H1 (cell line): ENCODE measurements around the gene ACADM. TPM values are rescaled to one million over a fixed set of nuclear protein-coding genes. Genes with fewer than 3 reads are reported as not detected.

ENCODE experiments used
- CTCF ChIA-PET: fragments of 300-600 bp; sonication (Branson Sonifier 250); formaldehyde crosslinking; loops from one replicate; lab custom pipeline; 2021; ENCODE audit not compliant: partially characterized antibody; lab: Charles Lee
- POLR2A ChIA-PET: fragments of 300-600 bp; sonication (Branson Sonifier 250); formaldehyde crosslinking; loops from one replicate; lab custom pipeline; 2021; ENCODE audit warnings: inconsistent platforms; ENCODE audit not compliant: partially characterized antibody; lab: Charles Lee
- DNase-seq, 2 experiments: peaks; one replicate each; pipeline versions ENCODE4 v3.0.0 to v3.0.0-alpha.2; 2010 to 2022; ENCODE audit warnings: low spot score in 2 of 2, low read depth in 1 of 2, mixed read lengths in 1 of 2
- FAIRE-seq: peaks from 2 replicates; lab custom pipeline; 2011; peaks lifted over from hg19 to GRCh38; lab: Jason Lieb, UNC
- H2AFZ ChIP-seq: 2 replicates; pipeline ENCODE4 v1.8.1; 2012; ENCODE audit warnings: low read length, inconsistent platforms
- H2AK5ac ChIP-seq: 2 replicates; pipeline ENCODE4 v1.6.1; 2013; ENCODE audit warnings: low read depth, low read length
- H2BK120ac ChIP-seq: replicated peaks from 2 replicates; pipeline ENCODE3; 2013; ENCODE audit warnings: low read depth, low read length, inconsistent platforms
- H2BK12ac ChIP-seq: 2 replicates; pipeline ENCODE4 v1.6.1; 2013; ENCODE audit warnings: low read depth, low read length
- H2BK15ac ChIP-seq: 2 replicates; pipeline ENCODE4 v1.6.1; 2013; ENCODE audit warnings: low read length
- H2BK20ac ChIP-seq: 2 replicates; pipeline ENCODE4 v1.6.1; 2013; ENCODE audit warnings: low read length
- H2BK5ac ChIP-seq: 2 replicates; pipeline ENCODE4 v1.6.1; 2013; ENCODE audit warnings: low read depth, low read length
- H3K14ac ChIP-seq: 2 replicates; pipeline ENCODE4 v1.6.1; 2013; ENCODE audit warnings: inconsistent platforms; ENCODE audit not compliant: insufficient read length
- H3K18ac ChIP-seq: 2 replicates; pipeline ENCODE4 v1.6.1; 2013; ENCODE audit warnings: low read length; ENCODE audit errors: extremely low read depth
- H3K23ac ChIP-seq: 2 replicates; pipeline ENCODE4 v1.6.1; 2013; ENCODE audit warnings: inconsistent platforms; ENCODE audit not compliant: insufficient read length
- H3K23me2 ChIP-seq: 2 replicates; pipeline ENCODE4 v1.6.1; 2013; ENCODE audit warnings: low read depth, low read length
- H3K27ac ChIP-seq: 2 replicates; pipeline ENCODE4 v1.6.1; 2011; ENCODE audit warnings: low read depth, low read length, inconsistent platforms
- H3K27me3 ChIP-seq, 4 experiments: replicated peaks in 1 of 4; 1 replicate in 1 of 4; 2 replicates in 3 of 4; pipeline versions ENCODE4 v1.6.1 to v1.8.1; 2011 to 2013; ENCODE audit warnings: low read length in 3 of 4, mild to moderate bottlenecking in 3 of 4, inconsistent platforms in 2 of 4, mixed read lengths in 2 of 4, moderate library complexity in 1 of 4; ENCODE audit not compliant: control insufficient read depth in 3 of 4, insufficient read depth in 3 of 4; ENCODE audit errors: extremely low read depth in 1 of 4
- H3K36me3 ChIP-seq, 4 experiments: 2 replicates each; pipeline versions ENCODE4 v1.6.1 to v1.8.1; 2011 to 2013; ENCODE audit warnings: mild to moderate bottlenecking in 4 of 4, low read length in 3 of 4, moderate library complexity in 2 of 4, control low read depth in 1 of 4, inconsistent platforms in 1 of 4; ENCODE audit not compliant: insufficient read depth in 4 of 4, control insufficient read depth in 2 of 4
- H3K4ac ChIP-seq: replicated peaks from 2 replicates; pipeline ENCODE3; 2013; ENCODE audit warnings: low read length, low read depth, mixed read lengths, inconsistent platforms; ENCODE audit not compliant: insufficient read length
- H3K4me1 ChIP-seq, 4 experiments: replicated peaks in 1 of 4; 1 replicate in 1 of 4; 2 replicates in 3 of 4; pipeline versions ENCODE4 v1.6.1 to v1.8.1; 2011 to 2013; ENCODE audit warnings: low read length in 3 of 4, inconsistent platforms in 2 of 4, mixed read lengths in 1 of 4; ENCODE audit not compliant: insufficient read depth in 4 of 4, control insufficient read depth in 3 of 4
- H3K4me2 ChIP-seq, 2 experiments: 2 replicates each; pipeline versions ENCODE4 v1.6.1 to v1.8.1; 2011 to 2013; ENCODE audit warnings: low read depth in 2 of 2, low read length in 2 of 2, control low read depth in 1 of 2, inconsistent platforms in 1 of 2, mild to moderate bottlenecking in 1 of 2; ENCODE audit not compliant: insufficient read depth in 1 of 2
- H3K4me3 ChIP-seq, 4 experiments: fragments of 200-600, 300-600 bp in 1 of 4; sonication (generic), shearing (Covaris generic), sonication (Bioruptor Twin) in 1 of 4; 2 replicates each; pipeline versions ENCODE4 v1.5.1 to v1.8.1; 2011 to 2016; ENCODE audit warnings: low read length in 4 of 4, low read depth in 3 of 4, control low read depth in 2 of 4, inconsistent platforms in 2 of 4, mild to moderate bottlenecking in 2 of 4, mixed read lengths in 1 of 4, moderate library complexity in 1 of 4; ENCODE audit not compliant: insufficient read depth in 2 of 4; ENCODE audit errors: extremely low read depth in 1 of 4
- H3K56ac ChIP-seq: replicated peaks from 2 replicates; pipeline ENCODE3; 2013; ENCODE audit warnings: low read depth, mild to moderate bottlenecking, mixed read lengths, low read length, inconsistent platforms; ENCODE audit not compliant: insufficient read length
- H3K79me1 ChIP-seq: 2 replicates; pipeline ENCODE4 v1.6.1; 2013; ENCODE audit warnings: low read depth, low read length, control low read depth
- H3K79me2 ChIP-seq, 2 experiments: 2 replicates each; pipeline versions ENCODE4 v1.6.1 to v1.8.1; 2012 to 2013; ENCODE audit warnings: low read length in 2 of 2, mild to moderate bottlenecking in 2 of 2, inconsistent platforms in 1 of 2; ENCODE audit not compliant: insufficient read depth in 2 of 2, control insufficient read depth in 1 of 2
- H3K9ac ChIP-seq, 4 experiments: replicated peaks in 1 of 4; 1 replicate in 1 of 4; 2 replicates in 3 of 4; pipeline versions ENCODE4 v1.6.1 to v1.8.1; 2011 to 2013; ENCODE audit warnings: low read depth in 3 of 4, low read length in 3 of 4, control low read depth in 2 of 4, mild to moderate bottlenecking in 2 of 4, moderate library complexity in 2 of 4, inconsistent platforms in 1 of 4; ENCODE audit errors: extremely low read depth in 1 of 4
- H3K9me3 ChIP-seq, 2 experiments: 2 replicates each; pipeline versions ENCODE4 v1.6.1 to v1.8.1; 2012 to 2013; ENCODE audit warnings: mild to moderate bottlenecking in 2 of 2, moderate library complexity in 2 of 2, control low read depth in 1 of 2, inconsistent platforms in 1 of 2, low read depth in 1 of 2, low read length in 1 of 2, mixed read lengths in 1 of 2; ENCODE audit not compliant: insufficient read depth in 2 of 2
- H4K20me1 ChIP-seq, 2 experiments: replicated peaks in 1 of 2; 2 replicates each; pipeline versions ENCODE3 to v1.8.1; 2011 to 2013; ENCODE audit warnings: inconsistent platforms in 2 of 2, low read length in 2 of 2, mild to moderate bottlenecking in 1 of 2; ENCODE audit not compliant: insufficient read depth in 2 of 2, control insufficient read depth in 1 of 2
- H4K5ac ChIP-seq: 2 replicates; pipeline ENCODE4 v1.6.1; 2013; ENCODE audit warnings: low read length, low read depth, mixed read lengths, inconsistent platforms; ENCODE audit not compliant: insufficient read length
- H4K8ac ChIP-seq: 2 replicates; pipeline ENCODE4 v1.8.0; 2013; ENCODE audit warnings: mild to moderate bottlenecking, moderate library complexity, low read length, inconsistent platforms; ENCODE audit not compliant: insufficient read depth; ENCODE audit errors: extremely low read depth
- H4K91ac ChIP-seq: replicated peaks from 2 replicates; pipeline ENCODE3; 2013; ENCODE audit warnings: low read length, mixed read lengths, inconsistent platforms; ENCODE audit not compliant: insufficient read length
- BACH1 ChIP-seq: IDR thresholded peaks from 2 replicates; pipeline ENCODE4 v1.6.1; 2012; ENCODE audit warnings: low read length, improper control_type of control experiment
- BCL11A ChIP-seq, 2 experiments: IDR thresholded peaks; one replicate each; pipeline ENCODE4 v1.6.1; 2011; ENCODE audit warnings: low read depth in 2 of 2, low read length in 2 of 2, mild to moderate bottlenecking in 2 of 2
- CBX8 ChIP-seq: fragments of 300-800, 300-1000 bp; sonication (generic); IDR thresholded peaks from 2 replicates; pipeline ENCODE4 v1.7.1; 2016; ENCODE audit warnings: low read depth, low read length, borderline replicate concordance
- FOSL1 ChIP-seq: IDR thresholded peaks from 2 replicates; pipeline ENCODE4 v1.6.1; 2011; ENCODE audit warnings: mild to moderate bottlenecking, low read depth, low read length, moderate library complexity; ENCODE audit not compliant: insufficient read depth
- HDAC2 ChIP-seq, 2 experiments: fragments of 300-600 bp in 1 of 2; sonication (generic) in 1 of 2; IDR thresholded peaks; 2 replicates each; pipeline ENCODE4 v1.6.1; 2011 to 2012; ENCODE audit warnings: low read depth in 2 of 2, low read length in 2 of 2, mild to moderate bottlenecking in 2 of 2, moderate library complexity in 2 of 2, borderline replicate concordance in 1 of 2, inconsistent platforms in 1 of 2
- HDAC6 ChIP-seq: IDR thresholded peaks from one replicate; pipeline ENCODE4 v1.7.1; 2012; ENCODE audit warnings: low read depth, mild to moderate bottlenecking, inconsistent platforms, low read length, moderate library complexity
- POLR2A ChIP-seq, 2 experiments: IDR thresholded peaks; 1 replicate in 1 of 2; 2 replicates in 1 of 2; pipeline ENCODE4 v1.6.1; 2011; ENCODE audit warnings: low read depth in 2 of 2, low read length in 2 of 2, mild to moderate bottlenecking in 2 of 2; ENCODE audit errors: control extremely low read depth in 1 of 2
- RNF2 ChIP-seq: fragments of 200-900, 300-1000 bp; sonication (generic); IDR thresholded peaks from 2 replicates; pipeline ENCODE4 v1.7.1; 2016; ENCODE audit warnings: borderline replicate concordance, low read depth, mild to moderate bottlenecking, antibody characterized with exemption, low read length; ENCODE audit not compliant: poor library complexity, severe bottlenecking; ENCODE audit errors: missing control alignments
- SAP30 ChIP-seq: fragments of 300-600 bp; sonication (generic); IDR thresholded peaks from 2 replicates; pipeline ENCODE4 v1.7.1; 2012; ENCODE audit warnings: low read length, moderate library complexity, mild to moderate bottlenecking, inconsistent platforms; ENCODE audit not compliant: insufficient read depth, insufficient replicate concordance
- TAF1 ChIP-seq: IDR thresholded peaks from 2 replicates; pipeline ENCODE4 v1.6.1; 2011; ENCODE audit warnings: mild to moderate bottlenecking, low read depth, low read length
- ZNF274 ChIP-seq: IDR thresholded peaks from 2 replicates; pipeline ENCODE4 v1.7.0; 2012; ENCODE audit warnings: low read length, borderline replicate concordance; ENCODE audit errors: extremely low read depth
- polyA plus RNA-seq, 7 experiments: library from polyadenylated mRNA; depleted of rRNA in 3 of 7; stranded (reverse) in 5 of 7; unstranded in 2 of 7; fragments of >200 nt in 5 of 7; fragments of 200-250 nt in 2 of 7; gene quantifications; 1 replicate in 5 of 7; 2 replicates in 1 of 7; 4 replicates in 1 of 7; pipeline versions ENCODE4 v1.2.1 to v1.2.3, GENCODE V29; 2011 to 2013; ENCODE audit warnings: missing spikeins in 2 of 7, mixed read lengths in 2 of 7
- total RNA-seq: library from RNA; stranded (reverse); fragmentation: NEBNext Ultra II Directional; extraction: Animal tissue kit (Norgen Biotek cat#: 25700); gene quantifications from 2 replicates; pipeline ENCODE4 v1.2.1, GENCODE V29; 2021
- TF ChIP-seq, protein P1 (sequence below): IDR thresholded peaks from 2 replicates; pipeline ENCODE4 v1.6.1; 2012; ENCODE audit warnings: inconsistent platforms
- TF ChIP-seq, protein P2 (sequence below): IDR thresholded peaks from 2 replicates; pipeline ENCODE4 v1.6.1; 2011; ENCODE audit warnings: low read depth, mild to moderate bottlenecking, low read length; ENCODE audit not compliant: insufficient read depth

The ACADM gene
- total and polyA plus RNA-seq, 2 of the 8 experiments (the other 6 are each of a cell fraction or from before 2014, with no cell fraction given), result 14.3 to 40.0 TPM

DNA sequence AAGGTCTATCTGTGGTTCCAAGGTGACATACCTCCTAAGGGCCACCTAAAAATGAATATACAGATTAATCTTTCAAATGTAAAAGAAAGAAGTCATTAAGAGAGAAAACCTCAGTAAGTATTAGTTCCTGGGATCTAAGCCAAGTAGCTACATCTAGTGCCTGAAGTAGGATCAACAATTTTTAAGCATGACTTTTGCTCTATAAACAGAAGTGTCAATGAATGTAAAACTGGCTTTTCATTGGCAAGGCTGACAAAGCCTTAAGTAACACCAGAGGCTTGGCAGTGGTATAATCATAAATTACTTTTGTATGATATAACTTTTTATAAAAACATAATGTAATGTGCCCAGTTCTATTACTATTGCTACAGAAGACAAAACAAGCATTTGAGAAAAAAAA lies 12.2 kb upstream of the ACADM start:
- POLR2A ChIA-PET, result no interaction called here
- H2BK20ac ChIP-seq, result no peak overlapping the region
- H3K4me3 ChIP-seq, result no peak overlapping the region
- H4K91ac ChIP-seq, result no peak overlapping the region
- no peaks in the 10 kb centered on the region for H4K20me1 ChIP-seq
- no peak overlapping the region for H2BK120ac ChIP-seq
- no peaks in the 10 kb centered on the region for H3K27me3 ChIP-seq
- H2AFZ ChIP-seq, result no peak overlapping the region
- H3K4me2 ChIP-seq, result no peak overlapping the region
- no peak overlapping the region for H3K23ac ChIP-seq
- no peak overlapping the region for H4K5ac ChIP-seq
- no peak overlapping the region for H2BK15ac ChIP-seq
- H3K18ac ChIP-seq, result no peak overlapping the region
- no peaks in the 10 kb centered on the region for H3K36me3 ChIP-seq
- H4K8ac ChIP-seq, result no peak overlapping the region
- no peaks in the 10 kb centered on the region for H3K79me2 ChIP-seq
- TF ChIP-seq BCL11A (IDR thresholded peaks at IDR 0.05; ENCODE audit: low read depth in 2 of 2, low read length in 2 of 2) (no peak), FOSL1 (no peak), ZNF274 (no peak), BACH1 (no peak), SAP30 (no peak), POLR2A (IDR thresholded peaks at IDR 0.05; ENCODE audit: control extremely low read depth in 1 of 2, low read depth in 2 of 2, low read length in 2 of 2) (no peak), HDAC6 (no peak), TAF1 (no peak), HDAC2 (IDR thresholded peaks at IDR 0.05; ENCODE audit: borderline replicate concordance in 1 of 2, low read depth in 2 of 2, low read length in 2 of 2) (no peak), RNF2 (no peak), CBX8 (no peak)
- TF ChIP-seq, protein P1, sequence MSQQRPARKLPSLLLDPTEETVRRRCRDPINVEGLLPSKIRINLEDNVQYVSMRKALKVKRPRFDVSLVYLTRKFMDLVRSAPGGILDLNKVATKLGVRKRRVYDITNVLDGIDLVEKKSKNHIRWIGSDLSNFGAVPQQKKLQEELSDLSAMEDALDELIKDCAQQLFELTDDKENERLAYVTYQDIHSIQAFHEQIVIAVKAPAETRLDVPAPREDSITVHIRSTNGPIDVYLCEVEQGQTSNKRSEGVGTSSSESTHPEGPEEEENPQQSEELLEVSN, result no peak
- TF ChIP-seq, protein P2, sequence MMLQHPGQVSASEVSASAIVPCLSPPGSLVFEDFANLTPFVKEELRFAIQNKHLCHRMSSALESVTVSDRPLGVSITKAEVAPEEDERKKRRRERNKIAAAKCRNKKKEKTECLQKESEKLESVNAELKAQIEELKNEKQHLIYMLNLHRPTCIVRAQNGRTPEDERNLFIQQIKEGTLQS, result no peak
- CTCF ChIA-PET, result no interaction called here
- no peak overlapping the region for H3K4ac ChIP-seq
- no peak overlapping the region for H3K14ac ChIP-seq
- no peaks in the 10 kb centered on the region for H3K9me3 ChIP-seq
- no peak overlapping the region for H3K27ac ChIP-seq
- H3K9ac ChIP-seq, result no peak overlapping the region
- H2AK5ac ChIP-seq, result no peak overlapping the region
- no peak overlapping the region for H2BK12ac ChIP-seq
- H3K23me2 ChIP-seq, result no peaks in the 10 kb centered on the region
- no peak for FAIRE-seq
- no peak overlapping the region for H2BK5ac ChIP-seq
- H3K4me1 ChIP-seq, result no peaks in the 10 kb centered on the region
- DNase-seq, result no peak
- H3K56ac ChIP-seq, result no peak overlapping the region
- H3K79me1 ChIP-seq, result no peaks in the 10 kb centered on the region
